Neuronal stem cell (in vitro differentiated cells): ENCODE results near the gene SAA2.

Source experiments
- DNase-seq: peaks from one replicate; pipeline ENCODE4 v3.0.0-alpha.2; 2013; ENCODE audit warnings: low spot score
- H2AFZ ChIP-seq: one replicate; pipeline ENCODE4 v1.6.1; 2013; ENCODE audit warnings: mild to moderate bottlenecking, low read length, inconsistent platforms
- H2AK5ac ChIP-seq: 2 replicates; pipeline ENCODE4 v1.6.1; 2013; ENCODE audit warnings: low read depth, mild to moderate bottlenecking, inconsistent platforms, low read length, moderate library complexity, mixed read lengths
- H2BK120ac ChIP-seq: 2 replicates; pipeline ENCODE4 v1.6.1; 2013; ENCODE audit warnings: low read depth, mild to moderate bottlenecking, inconsistent platforms, low read length, moderate library complexity, mixed read lengths
- H2BK12ac ChIP-seq: one replicate; pipeline ENCODE4 v1.6.1; 2013; ENCODE audit warnings: low read length, inconsistent platforms
- H2BK15ac ChIP-seq: 2 replicates; pipeline ENCODE4 v1.6.1; 2013; ENCODE audit warnings: mild to moderate bottlenecking, low read length, inconsistent platforms, mixed read lengths
- H2BK5ac ChIP-seq: one replicate; pipeline ENCODE4 v1.6.1; 2013; ENCODE audit warnings: inconsistent platforms, mild to moderate bottlenecking, low read length, moderate library complexity
- H3K14ac ChIP-seq: one replicate; pipeline ENCODE4 v1.6.1; 2013; ENCODE audit warnings: low read length, inconsistent platforms
- H3K18ac ChIP-seq: 2 replicates; pipeline ENCODE4 v1.6.1; 2013; ENCODE audit warnings: low read length, inconsistent platforms
- H3K23ac ChIP-seq: 2 replicates; pipeline ENCODE4 v1.6.1; 2013; ENCODE audit warnings: low read depth, mild to moderate bottlenecking, mixed read lengths, low read length, inconsistent platforms; ENCODE audit not compliant: poor library complexity
- H3K27ac ChIP-seq: replicated peaks from 3 replicates; pipeline ENCODE4 v1.5.1; 2013; ENCODE audit warnings: low read length, inconsistent platforms
- H3K27me3 ChIP-seq, 3 experiments: 2 replicates each; pipeline ENCODE4 v1.6.1; 2013; ENCODE audit warnings: low read length in 3 of 3, mild to moderate bottlenecking in 2 of 3, inconsistent platforms in 1 of 3, low read depth in 1 of 3, mixed read lengths in 1 of 3, moderate library complexity in 1 of 3; ENCODE audit not compliant: control insufficient read depth in 3 of 3, insufficient read depth in 3 of 3
- H3K36me3 ChIP-seq, 2 donors: replicated peaks in 1 of 2; 2 replicates each; pipeline ENCODE4 v1.6.1; 2013; ENCODE audit warnings: low read length in 2 of 2; ENCODE audit not compliant: control insufficient read depth in 2 of 2, insufficient read depth in 2 of 2
- H3K4ac ChIP-seq: 2 replicates; pipeline ENCODE4 v1.6.1; 2013; ENCODE audit warnings: inconsistent platforms, mild to moderate bottlenecking, low read length, moderate library complexity
- H3K4me1 ChIP-seq, 2 donors: 1 replicate in 1 of 2; 2 replicates in 1 of 2; pipeline ENCODE4 v1.6.1; 2013; ENCODE audit warnings: low read length in 2 of 2, low read depth in 1 of 2; ENCODE audit not compliant: control insufficient read depth in 2 of 2, insufficient read depth in 1 of 2
- H3K4me2 ChIP-seq: one replicate; pipeline ENCODE4 v1.6.1; 2013; ENCODE audit warnings: mild to moderate bottlenecking, low read length, inconsistent platforms; ENCODE audit not compliant: insufficient read depth, poor library complexity, severe bottlenecking
- H3K4me3 ChIP-seq, 2 donors: 2 replicates each; pipeline ENCODE4 v1.5.1; 2013; ENCODE audit warnings: low read length in 2 of 2, mild to moderate bottlenecking in 2 of 2, inconsistent platforms in 1 of 2, moderate library complexity in 1 of 2
- H3K79me1 ChIP-seq: one replicate; pipeline ENCODE4 v1.6.1; 2013; ENCODE audit warnings: low read depth, mild to moderate bottlenecking, inconsistent platforms, low read length, moderate library complexity
- H3K9ac ChIP-seq: one replicate; pipeline ENCODE4 v1.6.1; 2013; ENCODE audit warnings: mild to moderate bottlenecking, low read depth, low read length, inconsistent platforms; ENCODE audit not compliant: poor library complexity
- H3K9me3 ChIP-seq, 2 donors: replicated peaks in 1 of 2; 2 replicates each; pipeline versions ENCODE3 to v1.6.1; 2013; ENCODE audit warnings: low read length in 2 of 2, mild to moderate bottlenecking in 2 of 2, inconsistent platforms in 1 of 2, low read depth in 1 of 2, mixed read lengths in 1 of 2, moderate library complexity in 1 of 2; ENCODE audit not compliant: control insufficient read depth in 2 of 2, insufficient read depth in 1 of 2
- H4K8ac ChIP-seq: one replicate; pipeline ENCODE4 v1.6.1; 2013; ENCODE audit warnings: low read depth, mild to moderate bottlenecking, inconsistent platforms, low read length, moderate library complexity
- H4K91ac ChIP-seq: one replicate; pipeline ENCODE4 v1.6.1; 2013; ENCODE audit warnings: low read length, low read depth, mild to moderate bottlenecking, inconsistent platforms; ENCODE audit not compliant: poor library complexity
- WGBS, 2 donors: extraction: QIAGEN DNeasy Blood & Tissue Kit; methylation state at CpG; one replicate each; pipeline ENCODE4 v1.1.7; 2013; ENCODE audit warnings: missing lambda C conversion rate in 2 of 2, mixed read lengths in 1 of 2; ENCODE audit not compliant: insufficient read length in 2 of 2, insufficient replicate concordance in 1 of 2; ENCODE audit errors: extremely low coverage in 2 of 2; 5-methylcytosine and 5-hydroxymethylcytosine counted together

SAA2 gene

GRCh38 chr11:18261721-18262120, 13.3 kb upstream of the SAA2 start:
- Histone ChIP-seq H3K4me1 (peaks cover 0 to 2% of the 10 kb centered on the region in 2 donors), H3K4me3 (no peak overlapping the region), H4K91ac (no peak overlapping the region), H3K79me1 (no peaks in the 10 kb centered on the region), H3K18ac (no peak overlapping the region), H3K4ac (no peak overlapping the region), H2AFZ (no peak overlapping the region), H2BK5ac (no peak overlapping the region), H2AK5ac (no peak overlapping the region), H2BK15ac (no peak overlapping the region), H3K36me3 (no peaks in the 10 kb centered on the region), H4K8ac (no peak overlapping the region), H3K27me3 (no peaks in the 10 kb centered on the region), H3K27ac (no peak overlapping the region), H3K23ac (no peak overlapping the region), H2BK120ac (no peak overlapping the region), H3K4me2 (no peak overlapping the region), H3K14ac (no peak overlapping the region), H3K9ac (no peak overlapping the region), H2BK12ac (no peak overlapping the region), H3K9me3 (no peaks in the 10 kb centered on the region)
- DNase-seq = no peak
- no CpG with 5 or more reads among the region's 14 CpGs for WGBS, 2 donors

- no peak for DNase-seq
- Histone ChIP-seq H3K4me1 (peaks cover 0 to 2% of the 10 kb centered on the region in 2 donors), H2BK15ac (no peak overlapping the region), H3K4me2 (no peak overlapping the region), H3K18ac (no peak overlapping the region), H3K27me3 (no peaks in the 10 kb centered on the region), H3K4ac (no peak overlapping the region), H2BK12ac (no peak overlapping the region), H2BK5ac (no peak overlapping the region), H3K23ac (no peak overlapping the region), H4K8ac (no peak overlapping the region), H3K36me3 (no peaks in the 10 kb centered on the region), H3K9me3 (no peaks in the 10 kb centered on the region), H2BK120ac (no peak overlapping the region), H2AK5ac (no peak overlapping the region), H4K91ac (no peak overlapping the region), H3K27ac (no peak overlapping the region), H3K9ac (no peak overlapping the region), H3K4me3 (no peak overlapping the region), H2AFZ (no peak overlapping the region), H3K79me1 (no peaks in the 10 kb centered on the region), H3K14ac (no peak overlapping the region)
Measured at GRCh38 chr11:18259259-18259658, 10.8 kb upstream of the SAA2 start.

- no peak for DNase-seq
- Histone ChIP-seq H3K27ac (no peak overlapping the region), H3K14ac (no peak overlapping the region), H2AK5ac (no peak overlapping the region), H3K23ac (peak overlapping the region; percentile 34), H3K4ac (no peak overlapping the region), H3K27me3 (no peaks in the 10 kb centered on the region), H4K8ac (no peak overlapping the region), H2BK12ac (no peak overlapping the region), H3K4me2 (no peak overlapping the region), H4K91ac (no peak overlapping the region), H2AFZ (no peak overlapping the region), H3K18ac (no peak overlapping the region), H2BK15ac (no peak overlapping the region), H2BK5ac (no peak overlapping the region), H2BK120ac (no peak overlapping the region), H3K79me1 (no peaks in the 10 kb centered on the region), H3K4me1 (no peaks in the 10 kb centered on the region), H3K36me3 (no peaks in the 10 kb centered on the region), H3K4me3 (no peak overlapping the region), H3K9me3 (no peaks in the 10 kb centered on the region), H3K9ac (no peak overlapping the region)
- WGBS, 2 donors = no CpG with 5 or more reads among the region's 2 CpGs
Measured at GRCh38 chr11:18254781-18255361, 6.4 kb upstream of the SAA2 start.

GRCh38 chr11:18253778-18254338, 5.4 kb upstream of the SAA2 start:
- no peak overlapping the region for H3K4me2 ChIP-seq
- H3K14ac ChIP-seq = no peak overlapping the region
- no peak overlapping the region for H4K91ac ChIP-seq
- no peak for DNase-seq
- H3K18ac ChIP-seq = no peak overlapping the region
- H3K4me1 ChIP-seq = no peaks in the 10 kb centered on the region
- H3K23ac ChIP-seq = peak overlapping the region; percentile 34
- peaks cover 0 to 2% (median 0%) of the 10 kb centered on the region in 3 experiments for H3K27me3 ChIP-seq
- no peak overlapping the region for H2BK12ac ChIP-seq
- no CpG with 5 or more reads among the region's 11 CpGs for WGBS, 2 donors
- H3K27ac ChIP-seq = no peak overlapping the region
- H3K4ac ChIP-seq = no peak overlapping the region
- no peak overlapping the region for H4K8ac ChIP-seq
- H2BK15ac ChIP-seq = no peak overlapping the region
- H3K9ac ChIP-seq = peak overlapping the region; percentile 24
- H3K79me1 ChIP-seq = no peaks in the 10 kb centered on the region
- H2AFZ ChIP-seq = no peak overlapping the region
- no peak overlapping the region for H2AK5ac ChIP-seq
- no peak overlapping the region for H2BK120ac ChIP-seq
- H3K9me3 ChIP-seq = no peaks in the 10 kb centered on the region
- H3K4me3 ChIP-seq = no peak overlapping the region
- no peak overlapping the region for H2BK5ac ChIP-seq
- H3K36me3 ChIP-seq = no peaks in the 10 kb centered on the region
